HEK293 (cell line): ENCODE measurements around the gene FKRP.

Experiments
- CTCF ChIA-PET: fragments of 350-600 bp; formaldehyde crosslinking; extraction: SDS; loops from one replicate; lab custom pipeline; 2021; ENCODE audit warnings: antibody characterized with exemption; lab: Yijun Ruan, JAX
- POLR2A ChIA-PET: fragments of 300-600 bp; formaldehyde crosslinking; extraction: SDS; loops from one replicate; lab custom pipeline; 2020; ENCODE audit warnings: antibody characterized with exemption, inconsistent platforms; lab: Yijun Ruan, JAX
- H3K27ac ChIP-seq: fragments of 200-500 bp; sonication (Bioruptor generic); 2 replicates; pipeline ENCODE4 v1.5.1; 2014; ENCODE audit warnings: low read depth, low read length, control low read depth, inconsistent platforms; ENCODE audit errors: extremely low read depth
- H3K36me3 ChIP-seq, 2 experiments: fragments of 200-500 bp in 1 of 2; sonication (Bioruptor generic) in 1 of 2; 1 replicate in 1 of 2; 2 replicates in 1 of 2; pipeline ENCODE4 v1.5.1; 2014 to 2017; ENCODE audit warnings: inconsistent platforms in 2 of 2, low read length in 2 of 2; ENCODE audit not compliant: control insufficient read depth in 2 of 2, insufficient read depth in 1 of 2
- H3K4me1 ChIP-seq: fragments of 200-500 bp; sonication (Bioruptor generic); 2 replicates; pipeline ENCODE4 v1.5.1; 2014; ENCODE audit warnings: mild to moderate bottlenecking, low read length, inconsistent platforms; ENCODE audit not compliant: control insufficient read depth, insufficient read depth
- H3K4me3 ChIP-seq: 2 replicates; pipeline ENCODE4 v1.5.1; 2011; ENCODE audit warnings: low read depth, mild to moderate bottlenecking, control low read depth, low read length, moderate library complexity
- H3K9me3 ChIP-seq: fragments of 200-500 bp; sonication (Bioruptor generic); 2 replicates; pipeline ENCODE4 v1.5.1; 2014; ENCODE audit warnings: low read depth, low read length, inconsistent platforms; ENCODE audit not compliant: control insufficient read depth, insufficient read depth
- GLIS1 ChIP-seq: fragments of 450-650 bp; formaldehyde crosslinking; IDR thresholded peaks from 2 replicates; pipeline ENCODE4 v1.5.1; 2016; ENCODE audit warnings: missing biosample characterization, missing genetic modification characterization
- HOXD13 ChIP-seq: sonication (generic); formaldehyde crosslinking; IDR thresholded peaks from 2 replicates; pipeline ENCODE4 v1.8.0; 2022; ENCODE audit warnings: missing genetic modification reagents, borderline replicate concordance
- TRIM28 ChIP-seq: IDR thresholded peaks from 2 replicates; pipeline ENCODE4 v1.6.1; 2011; ENCODE audit warnings: low read length, control low read depth, borderline replicate concordance
- ZBTB8A ChIP-seq: fragments of 450-650 bp; formaldehyde crosslinking; IDR thresholded peaks from 2 replicates; pipeline ENCODE4 v1.5.1; 2016; ENCODE audit warnings: missing biosample characterization, missing genetic modification characterization
- ZIC2 ChIP-seq: fragments of 450-650 bp; formaldehyde crosslinking; IDR thresholded peaks from 2 replicates; pipeline ENCODE4 v1.5.1; 2016; ENCODE audit warnings: missing biosample characterization, missing genetic modification characterization
- ZNF16 ChIP-seq: fragments of 450-650 bp; formaldehyde crosslinking; IDR thresholded peaks from 2 replicates; pipeline ENCODE4 v1.5.1; 2016; ENCODE audit warnings: low read depth, missing biosample characterization, missing genetic modification characterization
- ZNF239 ChIP-seq: fragments of 450-650 bp; formaldehyde crosslinking; IDR thresholded peaks from 2 replicates; pipeline ENCODE4 v1.5.1; 2016; ENCODE audit warnings: missing biosample characterization, missing genetic modification characterization
- ZNF391 ChIP-seq: fragments of 450-650 bp; formaldehyde crosslinking; IDR thresholded peaks from 2 replicates; pipeline ENCODE4 v1.5.1; 2016; ENCODE audit warnings: low read depth, missing biosample characterization, missing genetic modification characterization, borderline replicate concordance
- ZNF394 ChIP-seq: fragments of 450-650 bp; formaldehyde crosslinking; IDR thresholded peaks from 2 replicates; pipeline ENCODE4 v1.5.1; 2016; ENCODE audit warnings: missing biosample characterization, missing genetic modification characterization, mild to moderate bottlenecking, moderate library complexity, borderline replicate concordance
- ZNF433 ChIP-seq: fragments of 450-650 bp; formaldehyde crosslinking; IDR thresholded peaks from 2 replicates; pipeline ENCODE4 v1.5.1; 2016; ENCODE audit warnings: missing biosample characterization, missing genetic modification characterization, low read depth
- ZNF561 ChIP-seq: fragments of 450-650 bp; IDR thresholded peaks from 2 replicates; pipeline ENCODE4 v1.5.1; 2018; ENCODE audit warnings: missing biosample characterization, missing genetic modification characterization, borderline replicate concordance
- ZNF623 ChIP-seq: fragments of 450-650 bp; formaldehyde crosslinking; IDR thresholded peaks from 2 replicates; pipeline ENCODE4 v1.5.1; 2016; ENCODE audit warnings: missing biosample characterization, missing genetic modification characterization
- ZNF624 ChIP-seq: fragments of 450-650 bp; formaldehyde crosslinking; IDR thresholded peaks from 2 replicates; pipeline ENCODE4 v1.5.1; 2017; ENCODE audit warnings: missing biosample characterization, missing genetic modification characterization
- TF ChIP-seq, protein P1 (sequence below): fragments of 450-650 bp; formaldehyde crosslinking; IDR thresholded peaks from 2 replicates; pipeline ENCODE4 v1.5.1; 2016; ENCODE audit warnings: missing biosample characterization, missing genetic modification characterization, borderline replicate concordance
- TF ChIP-seq, protein P2 (sequence below): fragments of 450-650 bp; formaldehyde crosslinking; IDR thresholded peaks from 2 replicates; pipeline ENCODE4 v1.5.1; 2017; ENCODE audit warnings: missing biosample characterization, missing genetic modification characterization
- TF ChIP-seq, protein P3 (sequence below): fragments of 450-650 bp; formaldehyde crosslinking; IDR thresholded peaks from 2 replicates; pipeline ENCODE4 v1.5.1; 2016; ENCODE audit warnings: missing biosample characterization, missing genetic modification characterization
- TF ChIP-seq, protein P4 (sequence below): fragments of 450-650 bp; formaldehyde crosslinking; IDR thresholded peaks from 2 replicates; pipeline ENCODE4 v1.5.1; 2016; ENCODE audit warnings: missing biosample characterization, missing genetic modification characterization

Gene FKRP

DNA sequence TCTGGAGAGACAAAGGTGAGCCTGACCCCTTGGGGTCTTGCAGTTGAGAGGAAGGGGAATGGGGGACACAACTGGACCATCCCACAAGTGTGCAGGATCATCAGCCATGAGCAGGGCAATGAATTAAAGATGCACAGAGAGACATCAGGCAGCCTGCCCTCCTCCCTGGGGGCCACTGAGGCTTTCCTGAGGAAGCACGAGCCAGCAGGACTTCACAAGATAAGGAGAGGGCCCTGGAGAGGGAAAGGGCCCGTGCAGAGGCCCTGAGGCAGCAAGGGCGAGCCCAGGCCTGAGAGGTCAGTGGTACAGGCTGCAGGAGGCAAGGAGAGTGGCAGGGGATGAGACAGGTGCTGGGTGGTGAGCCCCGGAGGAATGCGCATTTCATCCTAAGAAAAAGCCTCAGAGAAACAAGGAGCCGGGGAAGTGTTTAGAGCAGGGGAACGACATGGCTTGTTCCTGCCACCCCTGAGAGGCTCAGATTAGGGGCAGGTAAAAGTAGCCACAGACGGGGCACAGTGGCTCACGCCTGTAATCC lies 19.9 kb upstream of the FKRP start:
- POLR2A ChIA-PET = no interaction called here
- CTCF ChIA-PET = interaction anchor here (0.8 to 6.3 kb wide), 3 partner anchors 20 to 251 kb away, joined by 3 to 69 read pairs (median 6); no protein-coding TSS in a partner anchor

DNA sequence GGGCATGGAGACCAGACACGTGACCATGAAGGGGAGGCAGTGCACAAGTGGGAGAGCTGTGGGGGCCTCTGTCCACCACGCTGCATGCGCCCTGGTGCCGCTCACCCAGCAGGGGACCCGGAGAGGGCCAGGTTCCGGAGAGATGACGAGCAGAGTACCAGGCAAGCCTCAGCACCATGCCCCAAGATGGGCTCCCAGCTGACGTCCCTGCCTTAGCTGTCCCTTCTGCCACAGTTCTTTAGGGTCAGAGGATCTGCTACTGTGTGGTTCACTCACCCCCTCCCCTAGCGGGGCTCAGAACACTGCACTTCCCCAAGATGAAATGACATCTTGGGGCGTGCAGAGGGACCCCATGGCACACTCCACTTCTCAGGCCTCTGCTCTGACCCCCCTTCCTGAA lies 19.3 kb upstream of the FKRP start:
- ChIA-PET CTCF (interaction anchor here (0.7 to 6.3 kb wide), 5 partner anchors 23 to 250 kb away, joined by 3 to 69 read pairs (median 4); no protein-coding TSS in a partner anchor), POLR2A (no interaction called here)
- Histone ChIP-seq H3K27ac (no peak overlapping the region), H3K9me3 (no peaks in the 10 kb centered on the region), H3K4me1 (no peaks in the 10 kb centered on the region; the same call in 1 of the 2 replicates), H3K4me3 (no peak overlapping the region), H3K36me3 (peaks cover 20 to 99% of the 10 kb centered on the region in 2 experiments; a peak in 2 of 3 replicates)
- TF ChIP-seq, protein P1, sequence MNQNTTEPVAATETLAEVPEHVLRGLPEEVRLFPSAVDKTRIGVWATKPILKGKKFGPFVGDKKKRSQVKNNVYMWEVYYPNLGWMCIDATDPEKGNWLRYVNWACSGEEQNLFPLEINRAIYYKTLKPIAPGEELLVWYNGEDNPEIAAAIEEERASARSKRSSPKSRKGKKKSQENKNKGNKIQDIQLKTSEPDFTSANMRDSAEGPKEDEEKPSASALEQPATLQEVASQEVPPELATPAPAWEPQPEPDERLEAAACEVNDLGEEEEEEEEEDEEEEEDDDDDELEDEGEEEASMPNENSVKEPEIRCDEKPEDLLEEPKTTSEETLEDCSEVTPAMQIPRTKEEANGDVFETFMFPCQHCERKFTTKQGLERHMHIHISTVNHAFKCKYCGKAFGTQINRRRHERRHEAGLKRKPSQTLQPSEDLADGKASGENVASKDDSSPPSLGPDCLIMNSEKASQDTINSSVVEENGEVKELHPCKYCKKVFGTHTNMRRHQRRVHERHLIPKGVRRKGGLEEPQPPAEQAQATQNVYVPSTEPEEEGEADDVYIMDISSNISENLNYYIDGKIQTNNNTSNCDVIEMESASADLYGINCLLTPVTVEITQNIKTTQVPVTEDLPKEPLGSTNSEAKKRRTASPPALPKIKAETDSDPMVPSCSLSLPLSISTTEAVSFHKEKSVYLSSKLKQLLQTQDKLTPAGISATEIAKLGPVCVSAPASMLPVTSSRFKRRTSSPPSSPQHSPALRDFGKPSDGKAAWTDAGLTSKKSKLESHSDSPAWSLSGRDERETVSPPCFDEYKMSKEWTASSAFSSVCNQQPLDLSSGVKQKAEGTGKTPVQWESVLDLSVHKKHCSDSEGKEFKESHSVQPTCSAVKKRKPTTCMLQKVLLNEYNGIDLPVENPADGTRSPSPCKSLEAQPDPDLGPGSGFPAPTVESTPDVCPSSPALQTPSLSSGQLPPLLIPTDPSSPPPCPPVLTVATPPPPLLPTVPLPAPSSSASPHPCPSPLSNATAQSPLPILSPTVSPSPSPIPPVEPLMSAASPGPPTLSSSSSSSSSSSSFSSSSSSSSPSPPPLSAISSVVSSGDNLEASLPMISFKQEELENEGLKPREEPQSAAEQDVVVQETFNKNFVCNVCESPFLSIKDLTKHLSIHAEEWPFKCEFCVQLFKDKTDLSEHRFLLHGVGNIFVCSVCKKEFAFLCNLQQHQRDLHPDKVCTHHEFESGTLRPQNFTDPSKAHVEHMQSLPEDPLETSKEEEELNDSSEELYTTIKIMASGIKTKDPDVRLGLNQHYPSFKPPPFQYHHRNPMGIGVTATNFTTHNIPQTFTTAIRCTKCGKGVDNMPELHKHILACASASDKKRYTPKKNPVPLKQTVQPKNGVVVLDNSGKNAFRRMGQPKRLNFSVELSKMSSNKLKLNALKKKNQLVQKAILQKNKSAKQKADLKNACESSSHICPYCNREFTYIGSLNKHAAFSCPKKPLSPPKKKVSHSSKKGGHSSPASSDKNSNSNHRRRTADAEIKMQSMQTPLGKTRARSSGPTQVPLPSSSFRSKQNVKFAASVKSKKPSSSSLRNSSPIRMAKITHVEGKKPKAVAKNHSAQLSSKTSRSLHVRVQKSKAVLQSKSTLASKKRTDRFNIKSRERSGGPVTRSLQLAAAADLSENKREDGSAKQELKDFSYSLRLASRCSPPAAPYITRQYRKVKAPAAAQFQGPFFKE (tag by site-specific recombination) = no peak
- TF ChIP-seq, protein P2, sequence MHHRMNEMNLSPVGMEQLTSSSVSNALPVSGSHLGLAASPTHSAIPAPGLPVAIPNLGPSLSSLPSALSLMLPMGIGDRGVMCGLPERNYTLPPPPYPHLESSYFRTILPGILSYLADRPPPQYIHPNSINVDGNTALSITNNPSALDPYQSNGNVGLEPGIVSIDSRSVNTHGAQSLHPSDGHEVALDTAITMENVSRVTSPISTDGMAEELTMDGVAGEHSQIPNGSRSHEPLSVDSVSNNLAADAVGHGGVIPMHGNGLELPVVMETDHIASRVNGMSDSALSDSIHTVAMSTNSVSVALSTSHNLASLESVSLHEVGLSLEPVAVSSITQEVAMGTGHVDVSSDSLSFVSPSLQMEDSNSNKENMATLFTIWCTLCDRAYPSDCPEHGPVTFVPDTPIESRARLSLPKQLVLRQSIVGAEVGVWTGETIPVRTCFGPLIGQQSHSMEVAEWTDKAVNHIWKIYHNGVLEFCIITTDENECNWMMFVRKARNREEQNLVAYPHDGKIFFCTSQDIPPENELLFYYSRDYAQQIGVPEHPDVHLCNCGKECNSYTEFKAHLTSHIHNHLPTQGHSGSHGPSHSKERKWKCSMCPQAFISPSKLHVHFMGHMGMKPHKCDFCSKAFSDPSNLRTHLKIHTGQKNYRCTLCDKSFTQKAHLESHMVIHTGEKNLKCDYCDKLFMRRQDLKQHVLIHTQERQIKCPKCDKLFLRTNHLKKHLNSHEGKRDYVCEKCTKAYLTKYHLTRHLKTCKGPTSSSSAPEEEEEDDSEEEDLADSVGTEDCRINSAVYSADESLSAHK (tag by site-specific recombination) = no peak
- no peak for TF ChIP-seq ZNF624 (tag by site-specific recombination)
- no peak for TF ChIP-seq ZNF16 (tag by site-specific recombination)
- no peak for TF ChIP-seq ZBTB8A (tag by site-specific recombination)
- TF ChIP-seq ZNF561 (tag by site-specific recombination) = no peak
- TF ChIP-seq TRIM28 = no peak
- TF ChIP-seq ZNF239 (tag by site-specific recombination) = no peak

More for the DNA sequence above, 19.9 kb upstream of the FKRP start:
- peaks cover 25 to 99% of the 10 kb centered on the region in 2 experiments; a peak in 2 of 3 replicates for H3K36me3 ChIP-seq
- no peaks in the 10 kb centered on the region for H3K9me3 ChIP-seq
- H3K4me3 ChIP-seq = no peak overlapping the region
- H3K27ac ChIP-seq = no peak overlapping the region
- no peaks in the 10 kb centered on the region; the same call in 1 of the 2 replicates for H3K4me1 ChIP-seq
- TF ChIP-seq ZNF391 (tag by site-specific recombination) (no peak), ZNF433 (no peak), ZIC2 (tag by site-specific recombination) (peak; percentile 82), ZNF623 (0 out of 2 replicates have a peak, but pooled peaks have one; percentile 41), GLIS1 (tag by site-specific recombination) (peak; percentile 53), HOXD13 (CRISPR knock-in tag) (no peak), ZNF394 (tag by site-specific recombination) (no peak)
- TF ChIP-seq, protein P3, sequence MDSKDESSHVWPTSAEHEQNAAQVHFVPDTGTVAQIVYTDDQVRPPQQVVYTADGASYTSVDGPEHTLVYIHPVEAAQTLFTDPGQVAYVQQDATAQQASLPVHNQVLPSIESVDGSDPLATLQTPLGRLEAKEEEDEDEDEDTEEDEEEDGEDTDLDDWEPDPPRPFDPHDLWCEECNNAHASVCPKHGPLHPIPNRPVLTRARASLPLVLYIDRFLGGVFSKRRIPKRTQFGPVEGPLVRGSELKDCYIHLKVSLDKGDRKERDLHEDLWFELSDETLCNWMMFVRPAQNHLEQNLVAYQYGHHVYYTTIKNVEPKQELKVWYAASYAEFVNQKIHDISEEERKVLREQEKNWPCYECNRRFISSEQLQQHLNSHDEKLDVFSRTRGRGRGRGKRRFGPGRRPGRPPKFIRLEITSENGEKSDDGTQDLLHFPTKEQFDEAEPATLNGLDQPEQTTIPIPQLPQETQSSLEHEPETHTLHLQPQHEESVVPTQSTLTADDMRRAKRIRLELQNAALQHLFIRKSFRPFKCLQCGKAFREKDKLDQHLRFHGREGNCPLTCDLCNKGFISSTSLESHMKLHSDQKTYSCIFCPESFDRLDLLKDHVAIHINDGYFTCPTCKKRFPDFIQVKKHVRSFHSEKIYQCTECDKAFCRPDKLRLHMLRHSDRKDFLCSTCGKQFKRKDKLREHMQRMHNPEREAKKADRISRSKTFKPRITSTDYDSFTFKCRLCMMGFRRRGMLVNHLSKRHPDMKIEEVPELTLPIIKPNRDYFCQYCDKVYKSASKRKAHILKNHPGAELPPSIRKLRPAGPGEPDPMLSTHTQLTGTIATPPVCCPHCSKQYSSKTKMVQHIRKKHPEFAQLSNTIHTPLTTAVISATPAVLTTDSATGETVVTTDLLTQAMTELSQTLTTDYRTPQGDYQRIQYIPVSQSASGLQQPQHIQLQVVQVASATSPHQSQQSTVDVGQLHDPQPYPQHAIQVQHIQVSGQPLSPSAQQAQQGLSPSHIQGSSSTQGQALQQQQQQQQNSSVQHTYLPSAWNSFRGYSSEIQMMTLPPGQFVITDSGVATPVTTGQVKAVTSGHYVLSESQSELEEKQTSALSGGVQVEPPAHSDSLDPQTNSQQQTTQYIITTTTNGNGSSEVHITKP (tag by site-specific recombination) = no peak
- TF ChIP-seq, protein P4, sequence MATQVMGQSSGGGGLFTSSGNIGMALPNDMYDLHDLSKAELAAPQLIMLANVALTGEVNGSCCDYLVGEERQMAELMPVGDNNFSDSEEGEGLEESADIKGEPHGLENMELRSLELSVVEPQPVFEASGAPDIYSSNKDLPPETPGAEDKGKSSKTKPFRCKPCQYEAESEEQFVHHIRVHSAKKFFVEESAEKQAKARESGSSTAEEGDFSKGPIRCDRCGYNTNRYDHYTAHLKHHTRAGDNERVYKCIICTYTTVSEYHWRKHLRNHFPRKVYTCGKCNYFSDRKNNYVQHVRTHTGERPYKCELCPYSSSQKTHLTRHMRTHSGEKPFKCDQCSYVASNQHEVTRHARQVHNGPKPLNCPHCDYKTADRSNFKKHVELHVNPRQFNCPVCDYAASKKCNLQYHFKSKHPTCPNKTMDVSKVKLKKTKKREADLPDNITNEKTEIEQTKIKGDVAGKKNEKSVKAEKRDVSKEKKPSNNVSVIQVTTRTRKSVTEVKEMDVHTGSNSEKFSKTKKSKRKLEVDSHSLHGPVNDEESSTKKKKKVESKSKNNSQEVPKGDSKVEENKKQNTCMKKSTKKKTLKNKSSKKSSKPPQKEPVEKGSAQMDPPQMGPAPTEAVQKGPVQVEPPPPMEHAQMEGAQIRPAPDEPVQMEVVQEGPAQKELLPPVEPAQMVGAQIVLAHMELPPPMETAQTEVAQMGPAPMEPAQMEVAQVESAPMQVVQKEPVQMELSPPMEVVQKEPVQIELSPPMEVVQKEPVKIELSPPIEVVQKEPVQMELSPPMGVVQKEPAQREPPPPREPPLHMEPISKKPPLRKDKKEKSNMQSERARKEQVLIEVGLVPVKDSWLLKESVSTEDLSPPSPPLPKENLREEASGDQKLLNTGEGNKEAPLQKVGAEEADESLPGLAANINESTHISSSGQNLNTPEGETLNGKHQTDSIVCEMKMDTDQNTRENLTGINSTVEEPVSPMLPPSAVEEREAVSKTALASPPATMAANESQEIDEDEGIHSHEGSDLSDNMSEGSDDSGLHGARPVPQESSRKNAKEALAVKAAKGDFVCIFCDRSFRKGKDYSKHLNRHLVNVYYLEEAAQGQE (tag by site-specific recombination) = no peak
